WTC11 (cell line): Measurements from ENCODE around the gene KRTAP12-4.

Source experiments
- JUN ChIP-seq: sonication (generic); formaldehyde crosslinking; IDR thresholded peaks from 2 replicates; pipeline ENCODE4 v1.8.0; 2023; ENCODE audit warnings: mild to moderate bottlenecking, missing genetic modification reagents
- TF ChIP-seq, protein P1 (sequence below): fragments of 200-600 bp; IDR thresholded peaks from 2 replicates; pipeline ENCODE4 v1.8.0; 2022; ENCODE audit warnings: antibody characterized with exemption

DNA sequence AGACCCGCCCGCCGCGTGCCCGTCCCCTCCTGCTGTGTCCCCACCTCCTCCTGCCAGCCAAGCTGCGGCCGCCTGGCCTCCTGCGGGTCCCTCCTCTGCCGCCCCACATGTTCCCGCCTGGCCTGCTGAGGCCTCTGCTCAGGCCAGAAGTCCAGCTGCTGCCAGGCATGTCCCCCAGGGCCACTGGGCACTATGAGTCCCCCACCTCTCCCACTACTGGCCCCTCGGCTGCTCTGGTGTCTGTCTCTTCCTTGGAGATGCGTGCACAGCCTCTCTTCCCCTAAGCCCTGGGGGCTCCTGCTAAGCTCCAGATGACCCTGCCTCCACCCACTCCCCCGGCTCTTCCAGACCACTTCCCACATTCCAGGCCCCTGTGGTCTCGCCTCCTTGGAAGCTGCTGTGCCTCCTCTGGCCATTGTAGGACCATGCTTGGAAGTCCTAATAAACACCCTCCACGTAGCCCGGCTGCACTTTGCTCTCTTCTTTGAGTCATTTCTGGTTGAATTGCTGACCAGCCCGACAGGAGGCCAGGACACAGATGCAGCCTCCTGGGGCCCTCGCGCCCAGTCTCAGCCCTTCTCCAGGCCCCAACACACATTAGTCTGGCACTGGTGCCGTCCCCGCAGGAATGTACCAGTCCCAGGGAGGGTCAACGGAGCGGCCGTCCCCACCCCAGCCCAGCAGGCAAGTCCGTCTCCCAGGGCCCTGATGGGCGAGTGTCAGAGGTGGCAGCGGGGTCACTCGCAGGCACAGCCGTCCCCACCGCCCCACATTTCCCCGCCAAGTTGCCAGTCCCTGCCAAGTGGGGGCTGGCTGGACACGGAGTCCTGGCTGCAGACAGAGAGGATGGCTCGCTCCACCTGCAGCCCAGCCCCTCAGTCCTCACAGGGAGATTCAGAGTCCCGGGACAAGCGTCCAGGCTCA is 43.6 kb upstream of the KRTAP12-4 start:
- TF ChIP-seq, protein P1, sequence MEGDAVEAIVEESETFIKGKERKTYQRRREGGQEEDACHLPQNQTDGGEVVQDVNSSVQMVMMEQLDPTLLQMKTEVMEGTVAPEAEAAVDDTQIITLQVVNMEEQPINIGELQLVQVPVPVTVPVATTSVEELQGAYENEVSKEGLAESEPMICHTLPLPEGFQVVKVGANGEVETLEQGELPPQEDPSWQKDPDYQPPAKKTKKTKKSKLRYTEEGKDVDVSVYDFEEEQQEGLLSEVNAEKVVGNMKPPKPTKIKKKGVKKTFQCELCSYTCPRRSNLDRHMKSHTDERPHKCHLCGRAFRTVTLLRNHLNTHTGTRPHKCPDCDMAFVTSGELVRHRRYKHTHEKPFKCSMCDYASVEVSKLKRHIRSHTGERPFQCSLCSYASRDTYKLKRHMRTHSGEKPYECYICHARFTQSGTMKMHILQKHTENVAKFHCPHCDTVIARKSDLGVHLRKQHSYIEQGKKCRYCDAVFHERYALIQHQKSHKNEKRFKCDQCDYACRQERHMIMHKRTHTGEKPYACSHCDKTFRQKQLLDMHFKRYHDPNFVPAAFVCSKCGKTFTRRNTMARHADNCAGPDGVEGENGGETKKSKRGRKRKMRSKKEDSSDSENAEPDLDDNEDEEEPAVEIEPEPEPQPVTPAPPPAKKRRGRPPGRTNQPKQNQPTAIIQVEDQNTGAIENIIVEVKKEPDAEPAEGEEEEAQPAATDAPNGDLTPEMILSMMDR, result no peak
- no peak for TF ChIP-seq JUN
